B cell (primary cell): Measurements from ENCODE around the gene NOTUM. TPM values are rescaled to one million over a fixed set of nuclear protein-coding genes. Genes with fewer than 3 reads are reported as not detected.

Experiments used
- ATAC-seq: fragments of 200-7000 bp; cut with Tn5 transposase; one replicate; pipeline ENCODE4 v1.10.0; 2021; ENCODE audit warnings: low read depth, mild to moderate bottlenecking, moderate number of reproducible peaks, moderate library complexity
- CTCF ChIA-PET: fragments of 350-600 bp; sonication (Branson Sonifier 250); formaldehyde crosslinking; loops from one replicate; lab custom pipeline; 2021; ENCODE audit warnings: antibody characterized with exemption, inconsistent platforms; lab: Charles Lee
- POLR2A ChIA-PET: fragments of 350-600 bp; sonication (Branson Sonifier 250); formaldehyde crosslinking; loops from one replicate; lab custom pipeline; 2021; ENCODE audit warnings: antibody characterized with exemption; lab: Charles Lee
- DNase-seq: peaks from one replicate; pipeline ENCODE4 v3.0.0; 2013
- H2AFZ ChIP-seq: 2 replicates; pipeline ENCODE4 v1.6.1; 2012; ENCODE audit warnings: mild to moderate bottlenecking, low read depth, low read length; ENCODE audit not compliant: insufficient read depth, poor library complexity, severe bottlenecking
- H3K27ac ChIP-seq, 2 donors: 1 replicate in 1 of 2; 2 replicates in 1 of 2; pipeline ENCODE4 v1.5.1; 2012 to 2013; ENCODE audit warnings: low read length in 2 of 2, mild to moderate bottlenecking in 2 of 2, moderate library complexity in 1 of 2
- H3K27me3 ChIP-seq, 4 experiments: fragments of 200-600 bp in 1 of 4; sonication (generic) in 1 of 4; replicated peaks in 1 of 4; 1 replicate in 2 of 4; 2 replicates in 2 of 4; pipeline versions ENCODE4 v1.6.1 to v1.7.0; 2013 to 2016; ENCODE audit warnings: low read length in 3 of 4, mild to moderate bottlenecking in 2 of 4, mixed read lengths in 1 of 4, moderate library complexity in 1 of 4; ENCODE audit not compliant: insufficient read depth in 4 of 4, control insufficient read depth in 3 of 4; ENCODE audit errors: control extremely low read depth in 1 of 4
- H3K36me3 ChIP-seq, 2 experiments: replicated peaks in 1 of 2; 1 replicate in 1 of 2; 2 replicates in 1 of 2; pipeline versions ENCODE4 v1.6.1 to v1.7.1; 2013; ENCODE audit warnings: low read length in 1 of 2; ENCODE audit not compliant: insufficient read depth in 2 of 2, control insufficient read depth in 1 of 2; ENCODE audit errors: control extremely low read depth in 1 of 2, extremely low read depth in 1 of 2
- H3K4me1 ChIP-seq, 2 donors: fragments of 200-600 bp in 1 of 2; sonication (generic) in 1 of 2; 1 replicate in 1 of 2; 2 replicates in 1 of 2; pipeline versions ENCODE4 v1.5.1 to v1.6.1; 2013 to 2017; ENCODE audit warnings: low read length in 2 of 2; ENCODE audit not compliant: control insufficient read depth in 2 of 2, insufficient read depth in 2 of 2
- H3K4me2 ChIP-seq: replicated peaks from 2 replicates; pipeline ENCODE3; 2012; ENCODE audit warnings: mild to moderate bottlenecking, low read depth, low read length; ENCODE audit not compliant: poor library complexity, severe bottlenecking
- H3K4me3 ChIP-seq, 5 experiments: fragments of 200-600 bp in 1 of 5; sonication (generic) in 1 of 5; 1 replicate in 3 of 5; 2 replicates in 2 of 5; pipeline versions ENCODE4 v1.5.1 to v1.7.0; 2011 to 2016; ENCODE audit warnings: low read length in 4 of 5, mild to moderate bottlenecking in 4 of 5, low read depth in 2 of 5, control low read depth in 1 of 5, moderate library complexity in 1 of 5; ENCODE audit not compliant: insufficient read depth in 1 of 5; ENCODE audit errors: control extremely low read depth in 1 of 5, extremely low read depth in 1 of 5
- H3K79me2 ChIP-seq: fragments of 200-600 bp; sonication (generic); one replicate; pipeline ENCODE4 v1.6.0; 2016; ENCODE audit warnings: low read length; ENCODE audit not compliant: control insufficient read depth, insufficient read depth
- H3K9ac ChIP-seq: fragments of 200-600 bp; sonication (generic); 2 replicates; pipeline ENCODE4 v1.6.1; 2017; ENCODE audit warnings: mild to moderate bottlenecking, low read length, moderate library complexity
- H3K9me3 ChIP-seq, 3 donors: one replicate each; pipeline versions ENCODE4 v1.6.1 to v1.7.1; 2013; ENCODE audit warnings: low read length in 2 of 3; ENCODE audit not compliant: control insufficient read depth in 2 of 3, insufficient read depth in 1 of 3; ENCODE audit errors: control extremely low read depth in 1 of 3
- H4K20me1 ChIP-seq: 2 replicates; pipeline ENCODE4 v1.6.0; 2012; ENCODE audit warnings: mild to moderate bottlenecking, low read length; ENCODE audit not compliant: insufficient read depth, control insufficient read depth, poor library complexity, severe bottlenecking
- H3K27ac Mint-ChIP-seq: one replicate; pipeline ENCODE4 v1.8.0; 2021; ENCODE audit warnings: mixed read lengths
- H3K27me3 Mint-ChIP-seq: one replicate; pipeline ENCODE4 v1.8.0; 2021; ENCODE audit warnings: mixed read lengths
- H3K4me1 Mint-ChIP-seq: one replicate; pipeline ENCODE4 v1.8.0; 2021; ENCODE audit warnings: mixed read lengths
- H3K4me3 Mint-ChIP-seq: one replicate; pipeline ENCODE4 v1.8.0; 2021; ENCODE audit warnings: mixed read lengths
- H3K9me3 Mint-ChIP-seq: one replicate; pipeline ENCODE4 v1.8.0; 2022; ENCODE audit warnings: mixed read lengths; ENCODE audit not compliant: insufficient read depth
- EZH2 ChIP-seq: IDR thresholded peaks from 2 replicates; pipeline ENCODE4 v1.6.1; 2012; ENCODE audit warnings: borderline replicate concordance, low read depth, mild to moderate bottlenecking, moderate library complexity, low read length; ENCODE audit not compliant: insufficient read depth, poor library complexity, severe bottlenecking
- WGBS: methylation state at CpG from one replicate; pipeline ENCODE4 v1.1.5; 2013; ENCODE audit warnings: missing lambda C conversion rate; ENCODE audit not compliant: insufficient coverage; 5-methylcytosine and 5-hydroxymethylcytosine counted together
- intact Hi-C: fragments of 100-400 bp; cut with micrococcal nuclease; formaldehyde crosslinking; loops from one replicate; pipeline ENCODE4 v1.10.0; 2022
- polyA plus RNA-seq: library from polyadenylated mRNA; depleted of rRNA; stranded (reverse); fragments of >200 nt; gene quantifications from 2 replicates; pipeline ENCODE4 v1.2.3, GENCODE V29; 2012
- total RNA-seq, 2 donors: library from RNA; stranded (reverse); fragments of 120-200 nt in 1 of 2; gene quantifications; 1 replicate in 1 of 2; 2 replicates in 1 of 2; pipeline versions ENCODE4 v1.2.3 to v1.2.4, GENCODE V29; 2013 to 2022
- TF ChIP-seq, protein P1 (sequence below): fragments of 200-600 bp; IDR thresholded peaks from one replicate; pipeline ENCODE4 v1.8.0; 2022; ENCODE audit warnings: antibody characterized with exemption, mild to moderate bottlenecking

The NOTUM gene
- total and polyA plus RNA-seq, 2 donors (not counting 1 experiment from before 2014, with no cell fraction given) = not detected

DNA sequence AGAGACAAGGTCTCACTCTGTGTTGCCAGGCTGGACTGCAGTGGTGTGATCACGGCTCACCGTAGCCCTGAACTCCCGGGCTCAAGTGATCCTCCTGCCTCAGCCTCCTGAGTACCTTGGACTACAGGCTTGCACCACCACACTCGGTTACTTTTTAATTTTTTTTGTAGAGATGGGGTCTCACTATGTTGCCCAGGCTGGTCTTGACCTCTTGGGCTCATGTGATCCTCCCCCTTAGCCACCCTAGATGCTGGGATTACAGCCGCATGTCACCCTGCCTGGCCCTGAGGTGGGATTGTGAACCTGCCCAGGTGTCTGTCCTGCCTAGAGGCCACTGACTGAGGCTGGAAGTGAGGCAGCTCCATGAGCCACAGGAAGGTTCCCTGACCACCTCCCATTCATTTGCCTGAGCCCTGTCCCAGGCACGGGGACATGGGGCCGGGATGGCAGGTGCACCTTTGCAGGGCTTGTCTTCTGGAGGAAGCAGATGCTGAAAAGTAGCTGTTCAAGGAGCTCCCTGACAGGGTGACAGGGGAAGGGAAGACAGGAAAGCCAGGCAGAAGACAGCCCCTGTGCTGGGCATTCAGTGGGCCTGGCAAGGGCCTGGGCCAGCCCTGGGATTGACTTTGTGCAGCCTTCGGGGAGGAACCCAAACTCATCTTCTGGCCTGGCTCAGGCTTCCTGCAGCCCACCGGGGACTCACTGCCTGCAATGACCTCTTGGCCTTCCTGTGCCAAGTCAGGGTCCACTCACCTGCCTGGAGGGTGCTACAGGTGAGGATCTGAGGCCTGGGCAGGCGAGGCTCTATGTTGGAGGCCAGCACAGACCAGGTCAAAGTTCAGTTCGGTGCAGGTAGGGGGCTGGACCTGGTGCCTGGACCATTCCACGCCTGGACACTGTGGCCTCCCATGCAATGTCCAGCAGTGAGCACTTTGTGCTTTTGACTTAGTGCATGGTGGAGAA, 8.1 kb upstream of the NOTUM start:
- no peak for TF ChIP-seq EZH2
- TF ChIP-seq, protein P1, sequence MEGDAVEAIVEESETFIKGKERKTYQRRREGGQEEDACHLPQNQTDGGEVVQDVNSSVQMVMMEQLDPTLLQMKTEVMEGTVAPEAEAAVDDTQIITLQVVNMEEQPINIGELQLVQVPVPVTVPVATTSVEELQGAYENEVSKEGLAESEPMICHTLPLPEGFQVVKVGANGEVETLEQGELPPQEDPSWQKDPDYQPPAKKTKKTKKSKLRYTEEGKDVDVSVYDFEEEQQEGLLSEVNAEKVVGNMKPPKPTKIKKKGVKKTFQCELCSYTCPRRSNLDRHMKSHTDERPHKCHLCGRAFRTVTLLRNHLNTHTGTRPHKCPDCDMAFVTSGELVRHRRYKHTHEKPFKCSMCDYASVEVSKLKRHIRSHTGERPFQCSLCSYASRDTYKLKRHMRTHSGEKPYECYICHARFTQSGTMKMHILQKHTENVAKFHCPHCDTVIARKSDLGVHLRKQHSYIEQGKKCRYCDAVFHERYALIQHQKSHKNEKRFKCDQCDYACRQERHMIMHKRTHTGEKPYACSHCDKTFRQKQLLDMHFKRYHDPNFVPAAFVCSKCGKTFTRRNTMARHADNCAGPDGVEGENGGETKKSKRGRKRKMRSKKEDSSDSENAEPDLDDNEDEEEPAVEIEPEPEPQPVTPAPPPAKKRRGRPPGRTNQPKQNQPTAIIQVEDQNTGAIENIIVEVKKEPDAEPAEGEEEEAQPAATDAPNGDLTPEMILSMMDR = no peak
- Histone ChIP-seq H3K4me2 (no peak overlapping the region), H3K4me1 (peaks cover 24 to 27% of the 10 kb centered on the region in 2 donors), H2AFZ (no peak overlapping the region), H3K36me3 (no peaks in the 10 kb centered on the region), H3K9me3 (peaks cover 0 to 7% (median 4%) of the 10 kb centered on the region in 3 donors), H3K27ac (no peak overlapping the region), H3K27me3 (peaks cover 0 to 8% (median 2%) of the 10 kb centered on the region in 4 experiments), H3K4me3 (no peak overlapping the region), H4K20me1 (no peaks in the 10 kb centered on the region), H3K9ac (no peak overlapping the region), H3K79me2 (no peaks in the 10 kb centered on the region)
- peaks cover 15% of the 10 kb centered on the region for H3K4me1 Mint-ChIP-seq
- CTCF ChIA-PET = interaction anchor here (0.9 to 1.6 kb wide), 2 partner anchors 10 to 62 kb away, joined by 3 to 11 read pairs; partner anchors contain the start of gene RAC3
- ATAC-seq (no peak), DNase-seq (no peak)
- H3K27ac Mint-ChIP-seq = no peak overlapping the region
- no peak overlapping the region for H3K4me3 Mint-ChIP-seq
- no peaks in the 10 kb centered on the region for H3K9me3 Mint-ChIP-seq
- intact Hi-C loops = loop anchor here (1.0 kb wide), 1 partner anchor 8 kb away; the partner anchor contains the start of gene ASPSCR1
- POLR2A ChIA-PET = interaction anchor here (2.7 kb wide), 1 partner anchor 8 kb away, joined by 28 read pairs; the partner anchor contains the start of gene ASPSCR1
- H3K27me3 Mint-ChIP-seq = no peaks in the 10 kb centered on the region
- WGBS = 89% methylated on average over 9 of the region's 12 CpGs
